Fibroblast of skin of right biceps (primary cell): ENCODE measurements around the gene NOVA2.
A peak's percentile ranks its signal among the peaks of the same experiment; 100 is the strongest.
"Not testable (repeated sequence)": the region's sequence is repeated elsewhere in the genome, so short reads cannot be mapped to it uniquely, and the experiment has no call there.

Experiments used
- DNase-seq: peaks from one replicate; pipeline ENCODE4 v3.0.0-alpha.2; 2013

Gene NOVA2

DNA sequence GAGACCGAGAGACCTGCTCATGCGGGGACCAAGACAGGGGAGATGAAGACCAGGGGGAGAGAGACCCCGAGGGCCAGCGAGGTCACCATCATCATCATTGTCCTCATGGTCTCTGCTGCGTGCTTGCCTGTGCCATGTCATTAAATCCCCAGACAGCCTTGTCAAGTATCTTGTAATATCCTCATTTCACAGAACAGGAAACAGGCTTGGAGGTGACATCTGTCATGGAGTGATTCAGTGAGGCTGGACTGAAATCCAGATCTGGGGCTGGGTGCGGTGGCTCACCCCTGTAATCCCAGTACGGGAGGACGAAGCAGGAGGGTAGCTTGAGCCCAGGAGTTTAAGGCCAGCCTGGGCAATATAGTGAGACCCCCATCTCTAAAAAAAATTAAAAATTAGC is 53.2 kb downstream of the NOVA2 start:
- no peak for DNase-seq

- no peak for DNase-seq
Observed at GRCh38 chr19:45919678-45920077, 54.0 kb downstream of the NOVA2 start.

- DNase-seq, result no peak
Observed at GRCh38 chr19:45918721-45919120, 54.9 kb downstream of the NOVA2 start.

DNA sequence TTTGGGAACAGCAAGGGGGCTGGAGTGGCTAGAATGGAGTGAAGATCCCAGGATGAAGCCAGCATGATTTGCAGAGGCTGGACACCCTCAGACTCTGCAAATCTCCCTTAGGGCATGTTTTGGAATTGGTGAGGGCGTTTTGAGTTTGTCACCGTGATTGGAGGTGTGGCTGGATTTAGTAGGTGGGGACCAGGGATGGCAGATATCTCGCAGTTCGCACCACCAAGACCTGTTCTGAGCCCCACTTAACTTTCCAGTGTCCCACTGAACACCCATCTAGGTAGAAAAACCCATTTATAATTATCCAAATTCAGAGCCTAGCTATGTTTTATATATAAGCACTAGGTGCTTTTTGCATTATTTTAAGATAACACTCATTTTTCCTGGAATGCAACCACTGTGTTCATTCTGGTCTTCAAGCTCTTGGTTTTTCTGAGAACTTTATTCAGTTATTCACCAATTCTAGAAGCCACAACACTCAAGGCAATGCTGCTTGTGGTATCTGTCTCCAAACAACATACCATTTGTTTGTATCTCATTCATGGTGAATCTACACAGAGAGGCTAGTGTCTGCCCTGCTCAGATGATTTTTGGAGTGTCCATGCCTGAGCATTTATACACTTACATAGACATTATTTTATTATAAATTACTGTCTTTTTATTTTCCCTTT is 56.1 kb downstream of the NOVA2 start:
- DNase-seq, result no peak

- no peak for DNase-seq
Observed at GRCh38 chr19:45913874-45914830, 59.5 kb downstream of the NOVA2 start, which contains the start of gene NANOS2. Gene NANOS2, minus strand, starts transcription at chr19:45914778. Its CDS starts 85 bp downstream, at chr19:45914693.

GRCh38 chr19:45911291-45911690 is 62.4 kb downstream of the NOVA2 start:
- DNase-seq, result no peak

GRCh38 chr19:45908956-45909355 is 64.7 kb downstream of the NOVA2 start:
- peak; percentile 15 for DNase-seq

GRCh38 chr19:45906221-45906620 is 67.4 kb downstream of the NOVA2 start:
- peak; percentile 25 for DNase-seq

- DNase-seq, result no peak
Observed at GRCh38 chr19:45905011-45905410, 68.7 kb downstream of the NOVA2 start.

DNA sequence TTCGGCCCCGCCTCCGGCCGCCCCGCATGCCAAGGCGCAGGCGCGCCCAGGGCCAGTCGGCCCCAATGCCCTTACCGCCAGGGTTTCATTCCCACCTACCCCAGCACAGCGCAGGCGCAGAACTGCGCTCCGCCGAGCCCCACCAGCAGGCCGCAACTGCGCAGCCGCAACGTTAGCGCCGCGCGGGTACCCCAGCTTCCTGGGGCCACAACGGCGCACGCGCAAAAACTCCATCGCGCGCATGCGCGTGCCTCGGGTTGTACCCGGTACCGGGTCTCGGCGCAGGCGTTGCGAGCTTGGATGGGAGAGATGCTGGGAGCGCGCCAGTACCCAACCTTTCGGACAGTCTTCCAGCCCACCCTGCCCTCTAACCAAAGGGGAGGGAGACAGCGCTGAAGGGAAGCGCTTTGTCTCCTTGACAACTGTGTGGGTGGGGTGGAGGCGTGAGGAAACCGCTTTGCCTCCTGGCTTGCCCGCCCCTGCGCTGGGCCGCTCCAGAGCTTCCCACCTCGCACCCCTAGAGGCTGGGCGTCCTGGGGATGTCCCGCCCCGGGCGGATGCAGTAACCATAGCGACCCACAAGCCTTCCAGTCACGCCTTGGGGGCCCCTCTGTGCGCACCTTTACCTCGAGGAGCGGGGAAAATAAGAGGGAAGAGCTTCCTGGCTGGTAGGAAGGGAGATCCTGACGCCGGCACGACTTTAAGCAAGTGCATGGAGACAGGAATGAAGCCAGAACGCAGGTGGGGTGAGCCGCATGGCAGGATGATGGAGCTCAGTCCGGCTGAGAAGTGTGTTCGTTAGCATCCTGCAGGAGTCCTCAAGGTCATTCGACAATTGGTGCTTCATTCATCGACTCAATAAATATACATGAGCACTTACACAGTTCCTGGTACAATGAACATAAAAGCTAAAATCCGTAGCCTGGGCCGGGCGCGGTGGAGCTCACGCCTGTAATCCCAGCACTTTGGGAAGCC is 70.7 kb downstream of the NOVA2 start:
- DNase-seq, result peak; percentile 96

DNA sequence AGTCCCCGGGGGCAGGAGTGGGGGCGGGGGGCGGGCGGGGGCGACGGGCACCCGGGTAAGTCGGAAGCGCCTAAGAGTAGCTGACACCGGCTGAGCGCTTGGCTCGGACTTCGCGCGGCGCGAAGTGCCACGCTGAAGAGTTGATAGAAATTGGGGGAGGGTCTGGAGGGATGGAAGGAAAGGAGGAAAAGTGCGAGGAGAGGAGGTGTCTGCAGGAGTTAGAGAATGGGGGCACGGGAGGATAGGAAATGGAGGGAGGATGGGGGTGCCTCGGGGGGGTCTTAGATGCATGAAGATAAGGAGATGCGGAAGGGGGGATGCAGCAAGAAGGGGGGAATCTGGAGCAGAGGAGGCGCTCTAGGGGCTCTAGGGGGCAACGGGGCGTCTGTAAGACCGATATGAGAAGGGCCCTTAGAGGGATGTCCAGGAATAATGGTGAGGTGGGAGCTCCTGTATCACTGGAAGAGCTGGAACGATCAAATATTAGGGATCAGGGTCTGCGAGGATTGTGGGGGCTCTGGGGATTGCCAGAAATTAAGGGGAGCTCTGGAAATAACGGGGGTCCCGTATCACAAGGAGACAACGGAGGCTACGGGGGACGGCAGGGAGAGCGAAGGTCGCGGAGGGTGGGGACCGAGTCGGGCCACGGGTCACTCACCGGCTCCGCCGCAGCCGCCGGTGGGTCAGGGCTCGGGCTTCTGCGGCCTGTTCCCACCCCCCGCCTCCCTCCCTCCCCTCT is 71.6 kb downstream of the NOVA2 start, which contains the start of gene MYPOP:
MYPOP (minus strand) TSS at position 702 of the 739 bp plus-strand sequence. CDS start 840 bp downstream, outside the sequence.
- DNase-seq, result peak; percentile 6

- peak; percentile 48 for DNase-seq
Observed at GRCh38 chr19:45901432-45901911, 72.2 kb downstream of the NOVA2 start.

DNA sequence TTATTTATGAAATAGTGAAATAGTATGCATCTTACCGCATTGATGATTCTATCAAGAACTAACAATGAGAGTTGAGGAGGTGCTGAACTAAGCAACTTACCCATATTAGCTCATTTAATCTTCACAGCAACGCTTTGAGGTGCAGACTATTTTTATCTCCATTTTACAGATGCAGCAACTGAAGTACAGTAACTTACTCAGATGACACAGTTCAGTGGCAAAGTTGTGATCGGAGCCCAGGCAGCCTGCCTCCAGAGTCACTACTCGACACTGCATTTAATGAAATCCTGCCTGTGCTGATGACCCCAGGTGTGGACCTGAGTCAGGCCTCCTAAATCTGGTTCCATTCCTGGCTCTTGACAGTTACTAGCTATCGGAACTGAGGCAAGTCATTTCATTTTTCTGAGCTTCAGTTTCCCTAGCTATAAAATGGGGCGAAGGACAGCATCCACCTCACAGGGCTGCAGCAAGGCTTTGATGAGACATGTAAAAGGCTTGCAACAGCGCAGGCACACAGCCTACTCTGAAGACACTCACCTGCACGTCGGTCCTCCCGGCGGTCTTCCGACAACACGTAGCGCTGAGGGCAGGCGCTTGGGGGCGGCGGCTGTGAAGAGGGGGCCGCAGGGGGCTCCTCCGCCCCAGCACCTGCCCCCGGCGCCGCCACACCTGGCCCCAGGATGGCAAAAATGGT is 72.8 kb downstream of the NOVA2 start:
- no peak for DNase-seq

GRCh38 chr19:45899919-45900589 is 73.6 kb downstream of the NOVA2 start:
- DNase-seq, result no peak

- no peak for DNase-seq
Observed at GRCh38 chr19:45899253-45899652, 74.4 kb downstream of the NOVA2 start.

GRCh38 chr19:45897261-45897812 is 76.3 kb downstream of the NOVA2 start:
- no peak for DNase-seq

GRCh38 chr19:45895983-45896599 is 77.6 kb downstream of the NOVA2 start:
- DNase-seq, result not testable (repeated sequence)

GRCh38 chr19:45895519-45895972 is 78.1 kb downstream of the NOVA2 start:
- DNase-seq, result no peak

GRCh38 chr19:45890877-45891276 is 82.8 kb downstream of the NOVA2 start:
- no peak for DNase-seq
